Skeletal muscle cell (primary cell): ENCODE results near the gene POU4F2.

Experiments
- DNase-seq: peaks from one replicate; pipeline ENCODE4 v3.0.0-alpha.2; 2010; ENCODE audit warnings: low read depth
- H3K4me3 ChIP-seq: 2 replicates; pipeline ENCODE4 v1.5.1; 2011; ENCODE audit warnings: low read depth, mild to moderate bottlenecking, control low read depth, low read length, moderate library complexity

The POU4F2 gene

DNA sequence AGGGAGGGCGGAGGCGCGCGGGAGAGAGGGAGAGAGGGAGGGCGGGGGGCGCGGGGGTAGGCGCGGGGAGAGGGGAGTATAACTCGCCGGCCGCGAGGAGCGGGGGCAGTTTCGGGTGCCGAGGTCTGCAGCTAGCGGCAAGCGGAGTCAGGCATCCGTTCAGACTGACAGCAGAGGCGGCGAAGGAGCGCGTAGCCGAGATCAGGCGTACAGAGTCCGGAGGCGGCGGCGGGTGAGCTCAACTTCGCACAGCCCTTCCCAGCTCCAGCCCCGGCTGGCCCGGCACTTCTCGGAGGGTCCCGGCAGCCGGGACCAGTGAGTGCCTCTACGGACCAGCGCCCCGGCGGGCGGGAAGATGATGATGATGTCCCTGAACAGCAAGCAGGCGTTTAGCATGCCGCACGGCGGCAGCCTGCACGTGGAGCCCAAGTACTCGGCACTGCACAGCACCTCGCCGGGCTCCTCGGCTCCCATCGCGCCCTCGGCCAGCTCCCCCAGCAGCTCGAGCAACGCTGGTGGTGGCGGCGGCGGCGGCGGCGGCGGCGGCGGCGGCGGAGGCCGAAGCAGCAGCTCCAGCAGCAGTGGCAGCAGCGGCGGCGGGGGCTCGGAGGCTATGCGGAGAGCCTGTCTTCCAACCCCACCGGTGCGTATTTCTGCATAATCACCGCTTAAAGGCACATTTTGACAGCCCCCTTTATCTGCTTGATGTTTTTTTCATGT, at the start of gene POU4F2:
TSS of gene POU4F2 (plus strand) at position 108 of the 720 bp plus-strand sequence. CDS start at position 356, 248 bp downstream.
- peak within 1 kb of the TSS; percentile 37 for H3K4me3 ChIP-seq
- no peak for DNase-seq

GRCh38 chr4:146590801-146591200, 47.9 kb upstream of the POU4F2 start:
- H3K4me3 ChIP-seq = no peak overlapping the region
- no peak for DNase-seq

DNA sequence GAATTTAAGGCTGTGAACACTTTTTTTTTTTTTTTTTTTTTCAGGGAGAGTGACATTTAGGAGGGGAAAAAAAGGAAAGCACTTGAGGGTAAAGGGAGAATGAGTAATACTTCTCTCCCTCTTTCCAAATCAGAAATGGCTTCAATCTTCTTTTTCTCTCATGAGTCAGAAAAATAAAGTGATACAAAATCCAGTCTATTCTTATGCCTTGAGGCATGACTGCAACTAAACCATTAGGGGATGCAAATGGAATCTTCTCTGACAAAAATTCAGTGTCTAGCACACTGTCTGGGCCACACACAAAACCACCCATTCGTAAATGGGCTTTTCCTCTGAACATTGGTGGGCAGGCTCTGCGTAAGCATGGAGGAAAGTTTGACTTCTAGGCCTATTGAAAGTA, 46.7 kb upstream of the POU4F2 start:
- no peak for DNase-seq
- H3K4me3 ChIP-seq = no peak overlapping the region

DNA sequence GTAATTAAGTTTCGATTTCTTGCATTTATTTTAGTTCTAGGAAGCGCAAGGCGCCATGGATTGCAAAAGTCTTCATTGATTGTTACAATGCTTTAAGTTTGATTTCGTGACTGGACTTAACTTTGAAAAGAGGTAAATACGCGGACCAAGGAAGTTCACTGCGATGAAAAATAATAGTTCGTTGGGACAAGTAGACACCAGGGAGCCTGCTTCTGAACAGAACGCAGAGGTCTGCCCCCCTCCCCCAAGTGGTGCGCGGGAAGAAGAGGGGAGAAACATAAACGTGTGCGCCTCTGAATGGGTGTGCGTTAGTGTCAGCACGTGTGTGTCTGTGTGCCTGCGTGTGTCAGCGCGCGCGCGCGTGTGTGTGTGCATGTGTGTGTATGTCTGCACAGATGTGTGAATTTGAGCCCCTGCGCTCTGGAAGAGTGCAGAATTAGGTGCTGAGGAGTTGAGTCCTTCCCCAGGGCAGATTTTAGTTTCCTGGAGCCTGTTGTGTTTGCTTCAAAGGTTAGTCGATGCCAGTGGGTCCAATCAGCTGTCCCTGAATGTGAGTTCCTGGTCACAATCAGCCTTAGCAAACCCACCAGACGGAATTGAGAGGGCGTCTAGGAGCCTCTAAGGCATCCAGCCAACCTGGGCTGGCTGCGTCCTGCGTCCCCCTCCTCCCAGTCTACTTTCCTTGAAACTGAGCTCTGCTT, 5.8 kb upstream of the POU4F2 start:
- no peak for DNase-seq
- H3K4me3 ChIP-seq = no peak overlapping the region

GRCh38 chr4:146633471-146633800, 5.3 kb upstream of the POU4F2 start:
- no peak overlapping the region for H3K4me3 ChIP-seq
- DNase-seq = no peak

- DNase-seq = no peak
- no peak overlapping the region for H3K4me3 ChIP-seq
Measured at GRCh38 chr4:146634825-146635224, 3.9 kb upstream of the POU4F2 start.

GRCh38 chr4:146637621-146638332, 916 bp upstream of the POU4F2 start:
- no peak overlapping the region for H3K4me3 ChIP-seq
- DNase-seq = no peak

DNA sequence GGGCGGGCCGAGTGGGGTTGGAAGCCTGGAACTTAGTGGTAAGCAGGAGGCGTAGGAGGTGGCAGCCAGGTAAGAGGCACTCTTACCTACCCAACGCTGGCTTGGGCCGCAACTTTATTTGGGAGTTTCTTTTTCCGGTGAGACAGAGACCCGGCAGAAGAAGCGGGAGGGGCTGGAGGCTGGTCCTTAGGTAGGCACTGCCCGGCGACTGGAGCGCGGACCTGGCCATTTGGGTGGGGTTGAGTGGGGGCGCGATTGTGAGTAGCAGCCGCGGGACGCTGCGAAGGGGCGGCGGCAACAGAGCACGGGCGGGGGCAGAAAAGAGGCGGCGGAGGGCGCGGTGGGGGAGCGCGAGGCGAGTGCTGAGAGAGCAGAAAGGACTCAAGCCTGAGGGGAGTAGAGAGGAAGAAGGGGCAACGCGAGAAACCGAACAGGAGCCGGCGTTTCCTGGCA, 334 bp upstream of the POU4F2 start:
- peak overlapping the region; percentile 11 for H3K4me3 ChIP-seq
- no peak for DNase-seq

GRCh38 chr4:146639506-146639932, 826 bp downstream of the POU4F2 start:
- DNase-seq = no peak

DNA sequence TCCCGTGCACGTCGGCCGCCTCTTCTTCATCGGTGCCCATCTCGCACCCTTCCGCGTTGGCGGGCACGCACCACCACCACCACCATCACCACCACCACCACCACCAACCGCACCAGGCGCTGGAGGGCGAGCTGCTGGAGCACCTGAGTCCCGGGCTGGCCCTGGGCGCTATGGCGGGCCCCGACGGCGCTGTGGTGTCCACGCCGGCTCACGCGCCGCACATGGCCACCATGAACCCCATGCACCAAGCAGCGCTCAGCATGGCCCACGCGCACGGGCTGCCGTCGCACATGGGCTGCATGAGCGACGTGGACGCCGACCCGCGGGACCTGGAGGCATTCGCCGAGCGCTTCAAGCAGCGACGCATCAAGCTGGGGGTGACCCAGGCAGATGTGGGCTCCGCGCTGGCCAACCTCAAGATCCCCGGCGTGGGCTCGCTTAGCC, 1.4 kb downstream of the POU4F2 start:
- H3K4me3 ChIP-seq = no peak overlapping the region
- DNase-seq = no peak

More at GRCh38 chr4:146639506-146639932, 826 bp downstream of the POU4F2 start:
- H3K4me3 ChIP-seq = no peak overlapping the region

- no peak overlapping the region for H3K4me3 ChIP-seq
- no peak for DNase-seq
Measured at GRCh38 chr4:146640465-146641061, 1.9 kb downstream of the POU4F2 start.

DNA sequence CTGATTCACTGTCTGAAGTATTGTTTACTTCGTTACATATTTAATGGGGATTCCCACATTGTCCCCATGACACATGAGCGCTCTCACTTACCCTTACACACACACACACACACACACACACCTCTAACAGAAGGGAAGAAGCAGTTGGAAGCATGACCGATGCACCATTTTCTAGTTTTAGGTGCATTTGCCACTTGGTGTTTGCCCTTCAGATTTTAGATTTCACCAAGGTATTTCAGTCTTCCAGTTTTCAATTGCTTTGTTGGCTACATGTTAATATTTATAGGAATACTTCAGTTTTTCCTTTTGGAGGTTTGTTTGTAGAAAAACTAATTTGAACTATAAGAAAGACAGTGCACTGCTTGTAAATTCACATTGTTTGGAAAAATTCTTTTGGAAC, 3.1 kb downstream of the POU4F2 start:
- DNase-seq = no peak
- H3K4me3 ChIP-seq = no peak overlapping the region

GRCh38 chr4:146643812-146644401, 5.2 kb downstream of the POU4F2 start:
- DNase-seq = no peak
- H3K4me3 ChIP-seq = no peak overlapping the region

DNA sequence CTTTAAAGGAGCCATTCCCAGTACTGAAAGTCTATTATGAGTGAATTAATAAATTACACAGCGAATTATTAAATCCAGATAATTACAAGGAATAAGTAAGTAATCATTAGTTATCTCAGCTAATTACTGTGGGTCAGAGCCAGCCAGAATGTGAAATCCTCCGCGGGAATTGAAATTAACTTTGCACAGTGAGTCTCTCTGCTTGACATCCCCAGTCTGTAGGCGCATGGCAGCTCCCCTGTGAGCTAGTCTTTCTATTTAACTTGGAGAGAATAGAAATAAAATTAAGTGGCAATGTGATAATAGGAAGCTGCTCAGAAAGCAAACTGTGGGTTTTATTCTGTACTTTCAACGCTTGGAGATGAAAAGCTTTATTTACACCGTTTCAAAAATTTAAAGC, 7.2 kb downstream of the POU4F2 start:
- no peak overlapping the region for H3K4me3 ChIP-seq
- no peak for DNase-seq

DNA sequence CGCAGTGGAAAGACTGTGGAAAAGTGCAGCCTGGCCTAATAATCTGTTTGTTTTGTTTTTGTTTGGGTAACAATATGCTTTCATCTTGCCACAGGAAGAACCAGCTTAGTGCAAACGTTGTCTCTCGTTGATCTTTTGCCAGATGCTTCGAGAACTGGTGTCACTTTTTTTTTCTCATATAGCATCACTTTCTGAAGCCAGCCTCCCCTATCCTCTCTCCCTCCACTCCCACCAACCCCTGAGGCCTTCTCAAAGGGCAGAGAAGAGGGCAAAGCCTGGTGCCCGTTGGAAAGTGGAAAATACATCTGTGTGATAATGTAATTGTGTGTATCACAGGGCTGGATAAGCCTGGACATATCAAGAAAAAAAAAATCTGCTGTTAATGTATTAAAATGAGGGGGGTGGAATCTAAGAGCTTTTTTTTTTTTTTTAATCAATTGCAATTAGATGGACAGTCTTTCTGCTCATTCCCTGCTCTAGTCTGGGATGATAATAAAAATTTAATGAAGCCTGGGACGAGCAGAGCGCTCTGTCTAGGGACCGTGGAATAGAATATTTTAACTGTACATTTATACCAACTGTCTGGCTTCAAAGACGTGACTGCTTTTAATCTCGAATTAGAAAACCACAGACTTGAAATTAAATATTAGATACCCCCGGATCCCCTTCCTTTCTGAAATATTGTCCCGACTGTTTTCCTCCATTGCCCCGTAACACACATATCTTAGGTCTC, 8.1 kb downstream of the POU4F2 start:
- DNase-seq = no peak

DNA sequence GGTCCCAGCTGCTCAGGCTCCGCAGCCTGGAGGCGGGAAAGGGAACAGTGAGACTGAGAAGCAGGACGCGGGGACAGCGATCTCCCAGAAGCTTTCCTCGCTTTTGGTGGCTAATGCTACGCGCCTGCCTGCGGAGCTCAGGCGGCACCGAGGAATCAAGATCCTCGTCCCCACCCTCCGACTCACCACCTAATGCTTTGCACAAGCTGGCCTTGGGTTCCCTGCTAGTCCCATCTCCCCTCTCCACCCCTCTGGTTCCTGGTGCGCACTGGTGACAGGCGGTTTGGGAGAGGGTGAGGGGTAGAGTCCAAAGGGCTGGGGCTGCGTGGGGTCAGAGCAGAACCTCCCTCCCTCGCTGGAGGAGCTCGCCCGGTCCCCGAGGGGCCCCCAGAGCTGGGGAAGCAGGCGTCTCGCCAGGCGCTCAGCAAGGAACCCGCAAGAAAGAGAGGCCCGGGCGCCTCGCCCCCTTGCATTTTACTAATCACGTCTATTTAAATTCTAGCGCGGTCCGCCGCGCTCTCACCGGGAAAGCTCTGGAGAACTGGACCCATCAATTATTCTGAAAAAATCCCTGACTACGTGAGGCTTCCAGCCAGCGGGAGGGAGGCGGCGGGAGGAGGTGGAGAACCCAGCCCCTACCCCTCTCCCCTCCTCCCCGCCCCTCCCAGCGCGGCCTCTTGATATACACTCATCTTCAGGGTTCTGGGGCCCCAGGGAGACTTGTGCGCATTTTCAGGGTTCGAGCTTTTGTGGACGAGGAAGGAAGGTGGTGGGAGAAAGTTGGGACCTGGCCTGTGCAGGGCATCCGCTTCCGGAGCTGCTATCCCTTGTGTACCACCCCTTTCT, 9.1 kb downstream of the POU4F2 start:
- H3K4me3 ChIP-seq = no peak overlapping the region
- DNase-seq = no peak

More for the DNA sequence above, 8.1 kb downstream of the POU4F2 start:
- H3K4me3 ChIP-seq = no peak overlapping the region

GRCh38 chr4:146648461-146648783, 9.7 kb downstream of the POU4F2 start:
- no peak for DNase-seq
- H3K4me3 ChIP-seq = no peak overlapping the region

- H3K4me3 ChIP-seq = no peak overlapping the region
- DNase-seq = no peak
Measured at GRCh38 chr4:146649232-146649631, 10.5 kb downstream of the POU4F2 start.
